GM21381 (cell line): Measurements from ENCODE around the gene EXOC2.

Experiments used
- ATAC-seq: cut with Tn5 transposase; IDR thresholded peaks from one replicate; pipeline ENCODE4 v1.9.1; 2021; ENCODE audit warnings: mild to moderate bottlenecking, moderate library complexity; ENCODE audit not compliant: unreplicated experiment

EXOC2 gene

GRCh38 chr6:474453-475185 lies 218.3 kb downstream of the EXOC2 start:
- ATAC-seq: peak; percentile 75

DNA sequence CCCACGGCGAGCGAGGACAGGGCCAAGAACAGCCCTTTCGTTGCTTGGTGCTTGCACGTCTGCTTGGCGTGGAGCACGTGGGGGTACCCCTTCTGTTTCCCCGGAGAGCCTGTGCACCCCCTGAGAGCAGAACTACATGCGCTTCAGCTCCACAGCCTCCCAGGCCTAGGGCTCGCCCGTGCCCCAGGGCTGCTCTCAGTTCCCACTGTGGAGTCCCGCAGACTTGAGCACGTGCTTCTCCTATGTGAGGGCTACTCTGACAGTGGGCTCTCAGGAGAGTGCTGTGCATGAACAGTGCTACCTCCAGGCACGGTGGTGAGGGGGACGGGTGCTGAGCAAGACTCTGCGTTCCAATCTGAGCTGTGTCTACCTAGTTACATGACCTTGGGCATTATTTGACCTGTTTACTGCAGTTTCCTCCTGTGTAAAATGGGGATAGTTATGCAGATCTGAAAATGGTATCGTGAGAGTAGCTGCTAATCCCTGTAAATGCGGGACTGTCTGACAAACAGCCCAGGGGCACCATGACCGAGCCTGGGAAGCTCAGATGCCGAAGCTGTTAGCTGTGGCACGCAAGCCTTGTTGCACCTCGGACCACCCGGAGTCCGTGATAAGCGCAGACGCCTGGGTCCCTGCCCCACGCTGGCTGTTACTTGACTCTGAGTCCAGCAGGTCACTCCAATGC lies 219.0 kb downstream of the EXOC2 start:
- no peak for ATAC-seq

GRCh38 chr6:473356-473755 lies 219.6 kb downstream of the EXOC2 start:
- ATAC-seq: no peak

DNA sequence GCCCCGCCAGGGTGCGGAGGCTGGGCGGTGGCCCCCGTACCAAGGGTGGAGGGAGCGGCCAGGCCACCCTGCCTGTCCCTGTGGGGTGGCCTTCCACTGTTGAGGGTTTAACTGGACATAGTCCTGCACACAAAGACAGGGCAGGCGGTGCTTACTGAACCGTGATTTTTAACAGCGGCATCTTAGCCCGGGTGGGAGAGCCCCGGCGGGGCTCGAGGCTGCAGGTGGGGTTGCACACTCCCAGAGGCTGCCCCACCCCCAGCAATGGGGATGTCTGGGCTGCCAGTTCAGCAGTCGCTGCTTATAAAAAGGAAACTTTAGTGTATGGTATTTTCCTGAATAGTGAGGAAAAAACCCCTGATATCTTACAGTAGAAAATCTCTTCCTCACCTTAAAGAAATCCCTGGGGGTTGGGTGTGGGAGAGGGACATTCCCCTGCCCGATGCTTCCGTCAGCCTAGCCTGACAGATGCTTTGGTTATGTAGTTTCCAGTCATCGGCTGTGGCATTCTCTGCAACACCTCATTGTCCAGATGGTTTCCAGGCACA lies 222.0 kb downstream of the EXOC2 start:
- ATAC-seq: peak; percentile 61

DNA sequence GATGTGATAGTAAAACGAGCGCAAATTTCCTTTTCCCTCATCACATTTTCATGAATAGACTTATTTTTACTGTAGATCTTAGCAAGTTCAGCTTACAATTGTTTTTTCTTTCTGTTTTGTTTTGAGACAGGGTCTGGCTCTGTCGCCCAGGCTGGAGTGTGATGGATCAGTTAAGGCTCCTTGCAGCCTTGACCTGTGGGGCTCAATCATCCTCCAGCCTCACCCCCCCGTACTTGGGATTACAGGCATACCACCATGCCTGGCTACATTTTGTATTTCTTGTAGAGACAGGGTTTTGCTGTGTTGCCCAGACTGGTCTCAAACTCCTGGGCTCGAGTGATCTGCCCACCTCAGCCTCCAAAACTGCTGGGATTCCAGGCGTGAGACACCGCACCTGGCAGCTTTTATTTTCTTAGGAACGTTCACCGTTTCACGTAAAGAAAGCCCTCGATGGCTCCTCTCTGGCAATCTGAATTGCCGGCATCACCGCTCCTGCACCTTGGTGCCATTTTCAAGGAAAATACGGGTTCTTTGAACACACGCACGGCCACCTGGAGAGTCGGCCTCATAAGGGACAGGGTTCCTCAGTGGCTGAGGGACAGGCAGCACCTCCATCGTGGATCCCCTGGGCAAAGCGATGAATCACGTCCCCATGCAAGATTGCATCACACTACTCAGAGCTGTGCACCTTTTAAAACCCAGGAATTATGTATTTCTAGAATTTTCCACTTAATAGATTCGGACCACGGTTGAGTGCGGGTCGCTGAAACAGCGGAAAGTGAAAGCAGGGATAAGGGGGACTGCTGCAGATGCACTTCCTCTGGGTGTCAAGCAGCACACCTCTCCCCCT lies 222.7 kb downstream of the EXOC2 start:
- ATAC-seq: peak; percentile 10

- ATAC-seq: no peak
These were observed 225.3 kb downstream of the EXOC2 start for GRCh38 chr6:467671-468082.

GRCh38 chr6:467111-467510 lies 225.8 kb downstream of the EXOC2 start:
- ATAC-seq: no peak

GRCh38 chr6:466564-466963 lies 226.4 kb downstream of the EXOC2 start:
- no peak for ATAC-seq

DNA sequence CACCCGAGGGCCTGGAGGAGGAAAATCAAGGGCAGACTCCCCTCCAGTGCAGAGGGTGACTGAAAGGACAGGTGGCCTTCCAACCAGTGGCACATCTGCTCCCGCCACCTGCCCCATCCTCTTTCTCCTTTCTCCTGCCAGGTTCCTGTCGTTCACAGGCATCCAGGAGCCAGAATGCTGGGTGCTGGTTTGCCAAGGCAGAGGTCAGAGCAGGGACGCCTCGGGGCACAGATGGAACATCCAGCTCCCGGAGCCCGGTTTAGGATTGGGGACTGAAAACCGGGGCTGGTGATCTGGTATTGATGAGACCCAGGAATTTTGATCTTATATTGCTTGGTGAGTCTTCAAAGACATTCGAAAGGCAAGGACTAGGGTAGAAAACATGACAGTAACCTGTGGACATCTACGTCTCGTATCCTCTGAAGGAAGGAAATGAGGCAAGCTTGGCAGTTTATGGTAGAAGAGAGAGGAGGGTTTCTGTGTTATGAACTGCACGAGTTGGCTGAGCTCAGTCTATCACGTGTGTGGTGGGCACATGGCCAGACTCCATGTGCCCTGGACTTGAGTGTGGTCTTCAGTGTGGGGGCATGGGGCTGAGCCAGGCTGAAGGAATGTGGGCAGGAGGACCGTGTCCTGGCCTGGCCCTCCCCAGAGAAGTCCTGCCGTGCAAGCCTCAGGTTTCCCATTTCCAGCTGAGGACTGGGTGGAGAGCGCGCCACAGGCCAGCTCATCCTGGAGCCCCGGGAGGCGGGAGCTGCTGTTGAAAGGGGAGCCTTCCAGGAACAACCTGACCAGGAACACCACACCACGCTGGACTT lies 227.2 kb downstream of the EXOC2 start:
- no peak for ATAC-seq

DNA sequence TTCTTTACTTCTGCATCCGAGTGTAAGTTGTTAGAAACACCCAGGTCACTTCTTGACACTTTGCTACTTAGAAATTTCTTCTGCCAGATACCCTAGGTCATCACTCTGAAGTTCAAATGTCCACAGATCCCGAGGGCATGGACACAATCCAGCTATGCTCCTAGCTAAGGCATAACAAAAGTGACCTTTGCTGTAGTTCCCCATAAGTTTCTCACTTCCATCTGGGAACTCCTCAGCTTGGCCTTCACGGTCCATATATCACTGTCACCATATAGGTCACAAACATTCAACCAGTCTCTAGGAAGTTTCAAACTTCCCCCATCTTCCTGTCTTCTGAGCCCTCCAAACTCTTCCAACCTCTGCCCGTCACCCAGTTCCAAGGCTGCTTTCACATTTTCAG lies 236.1 kb downstream of the EXOC2 start:
- no peak for ATAC-seq

DNA sequence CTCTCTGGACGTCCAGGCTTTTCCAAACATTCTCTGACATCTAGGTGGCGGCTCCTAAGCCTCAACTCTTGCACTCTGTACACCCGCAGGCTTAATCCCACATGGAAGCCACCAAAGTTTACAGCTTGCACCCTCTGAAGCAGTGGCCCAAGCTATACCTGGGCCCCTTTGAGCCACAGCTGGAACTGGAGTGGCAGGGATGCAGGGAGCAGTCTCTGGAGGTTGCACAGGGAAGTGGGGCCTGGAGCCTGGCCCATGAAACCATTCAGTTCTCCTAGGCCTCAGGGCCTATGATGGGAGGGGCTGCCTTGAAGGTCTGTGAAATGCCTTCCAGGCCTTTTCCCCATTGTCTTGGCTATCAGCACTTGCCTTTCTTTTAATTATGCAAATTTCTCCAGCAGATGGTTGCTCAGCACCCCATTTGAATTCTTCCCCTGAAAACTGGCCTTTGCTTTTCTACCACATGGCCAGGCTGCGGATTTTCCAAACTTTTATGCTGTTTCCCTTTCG lies 236.5 kb downstream of the EXOC2 start:
- ATAC-seq: no peak

DNA sequence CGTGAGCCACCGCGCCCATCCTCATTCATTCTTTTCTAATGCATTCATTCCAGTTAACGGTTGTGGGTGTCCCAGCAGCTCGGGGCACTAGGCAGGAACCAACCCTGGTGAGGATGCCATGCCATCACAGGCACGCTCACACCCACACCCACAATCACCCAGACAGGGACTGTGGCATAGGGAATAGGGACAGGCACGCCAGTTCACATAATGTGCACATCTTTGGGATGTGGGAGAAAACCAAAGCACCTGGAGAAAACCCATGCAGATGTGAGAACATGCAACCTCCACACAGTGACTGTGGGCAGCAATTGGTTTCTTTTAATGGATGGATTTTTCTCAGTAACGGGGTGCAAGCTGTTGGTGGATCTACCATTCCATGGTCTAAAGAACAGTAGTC lies 237.1 kb downstream of the EXOC2 start:
- ATAC-seq: no peak

GRCh38 chr6:455006-455585 lies 237.8 kb downstream of the EXOC2 start:
- ATAC-seq: no peak

DNA sequence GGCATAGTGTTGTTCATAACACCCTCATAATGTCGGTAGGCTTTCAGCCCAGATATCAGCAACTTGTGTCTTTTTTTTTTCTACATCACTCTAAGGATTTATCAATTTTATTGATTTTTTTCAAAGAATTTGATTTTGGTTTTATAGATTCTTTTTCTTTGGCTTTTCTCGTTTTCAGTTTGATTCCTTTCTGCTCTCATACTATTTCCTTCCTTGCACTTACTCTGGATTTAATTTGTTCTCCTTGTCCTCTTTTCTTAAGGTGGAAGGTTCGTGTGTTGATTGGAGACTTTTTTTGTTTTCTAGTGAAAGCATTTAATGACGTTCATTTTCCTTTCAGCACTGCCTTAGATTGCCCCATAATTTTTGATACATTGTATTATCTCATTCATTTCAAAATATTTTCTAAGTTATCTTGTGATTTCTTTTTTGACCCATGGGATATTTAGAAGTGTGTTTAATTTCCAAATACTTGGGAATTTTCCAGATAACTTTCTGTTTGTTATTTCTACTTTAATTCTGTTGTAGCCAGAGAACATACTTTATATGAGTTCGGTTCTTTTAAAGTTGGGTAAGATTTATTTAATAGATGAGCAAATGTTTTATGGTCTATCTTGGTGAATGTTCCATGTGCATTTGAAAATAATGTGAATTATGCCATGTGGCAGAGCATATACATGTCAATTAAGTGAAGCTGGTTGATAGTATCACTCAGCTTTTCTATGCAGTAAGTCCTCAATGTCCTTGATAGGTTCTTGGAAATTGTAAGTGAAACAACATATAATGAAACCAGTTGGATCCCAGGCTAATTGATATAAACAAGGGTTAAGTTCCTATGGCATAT lies 238.6 kb downstream of the EXOC2 start:
- no peak for ATAC-seq

DNA sequence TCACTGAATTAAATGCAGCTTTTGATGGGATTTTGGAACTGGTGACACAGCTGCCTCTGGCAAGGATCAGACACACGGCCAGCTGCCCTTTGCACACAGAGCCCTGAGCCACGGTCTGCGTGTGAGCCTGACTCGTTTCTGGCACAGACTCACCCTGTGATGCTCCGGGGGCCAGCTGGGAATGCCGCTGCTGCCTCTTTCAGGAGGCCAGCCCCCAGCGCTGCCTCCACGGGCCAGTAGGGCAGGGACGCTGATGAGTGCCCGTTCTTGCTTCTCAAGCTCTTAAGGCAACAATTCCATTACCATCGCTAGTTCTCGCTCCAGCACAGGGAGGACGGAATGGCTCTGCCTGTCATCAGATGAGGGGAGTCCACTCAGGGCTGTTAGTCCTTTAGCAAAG lies 239.8 kb downstream of the EXOC2 start:
- ATAC-seq: no peak

GRCh38 chr6:452301-453067 lies 240.5 kb downstream of the EXOC2 start:
- ATAC-seq: no peak

GRCh38 chr6:451847-452246 lies 241.1 kb downstream of the EXOC2 start:
- no peak for ATAC-seq

DNA sequence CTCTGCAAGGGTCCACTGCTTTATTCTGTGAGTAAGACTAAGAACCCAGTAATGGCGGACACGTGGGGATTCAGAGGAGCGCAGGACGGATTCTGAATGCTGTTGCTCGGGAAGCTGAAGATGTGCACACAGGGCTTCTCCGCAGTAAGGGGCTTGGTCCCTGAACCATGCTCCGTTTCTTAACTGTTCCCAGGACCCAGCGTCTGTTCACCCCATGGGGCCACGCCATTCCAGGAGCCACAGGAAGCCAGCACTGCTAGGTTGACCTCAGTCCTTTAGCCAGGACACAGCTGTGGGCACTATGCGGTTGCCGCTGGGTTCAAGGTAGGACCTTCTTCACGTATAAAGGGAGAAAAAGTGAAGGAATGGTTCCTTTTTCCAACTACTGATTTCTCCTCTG lies 241.6 kb downstream of the EXOC2 start:
- no peak for ATAC-seq
